Ovary (tissue), 10 donors: Measurements from ENCODE around the gene IFITM10. TPM values are rescaled to one million over a fixed set of nuclear protein-coding genes. Genes with fewer than 3 reads are reported as not detected.

ENCODE experiments used
- DNase-seq, 5 donors: peaks; one replicate each; pipeline ENCODE4 v3.0.0-alpha.2; 2019 to 2020
- H3K27ac ChIP-seq, 2 donors: fragments of 200-600 bp; one replicate each; pipeline versions ENCODE4 v1.5.1 to v1.8.0; 2019 to 2022
- H3K27me3 ChIP-seq: fragments of 200-600 bp; one replicate; pipeline ENCODE4 v1.8.0; 2022
- H3K36me3 ChIP-seq: fragments of 200-600 bp; sonication (generic); one replicate; pipeline ENCODE4 v1.5.1; 2019
- H3K4me1 ChIP-seq: one replicate; pipeline ENCODE4 v1.8.1; 2013; ENCODE audit warnings: mild to moderate bottlenecking, moderate library complexity; ENCODE audit not compliant: insufficient read depth
- H3K4me3 ChIP-seq: fragments of 200-600 bp; sonication (generic); one replicate; pipeline ENCODE4 v1.5.1; 2017
- H3K9me3 ChIP-seq, 2 donors: fragments of 200-600 bp in 1 of 2; sonication (generic) in 1 of 2; one replicate each; pipeline versions ENCODE4 v1.5.1 to v1.8.1; 2013 to 2019; ENCODE audit warnings: mild to moderate bottlenecking in 1 of 2, moderate library complexity in 1 of 2
- EP300 ChIP-seq: sonication (generic); formaldehyde crosslinking; IDR thresholded peaks from one replicate; pipeline ENCODE4 v1.6.1; 2017; ENCODE audit warnings: antibody characterized with exemption
- POLR2A ChIP-seq: fragments of 450-650 bp; IDR thresholded peaks from one replicate; pipeline ENCODE4 v1.6.1; 2017; ENCODE audit warnings: antibody characterized with exemption, mild to moderate bottlenecking, moderate library complexity
- WGBS, 3 donors: extraction: QIAGEN DNeasy Blood & Tissue Kit in 1 of 3; methylation state at CpG; one replicate each; pipeline versions ENCODE4 v1.1.5 to v1.1.7; 2013 to 2017; 5-methylcytosine and 5-hydroxymethylcytosine counted together
- intact Hi-C, 4 donors: fragments of 100-400 bp; cut with DNase I; formaldehyde crosslinking; loops; one replicate each; pipeline versions ENCODE4 v1.11.0 to v1.15.1; 2022 to 2023
- long read RNA-seq, 3 donors: library from polyadenylated mRNA in 2 of 3; unstranded in 2 of 3; transcript quantifications; one replicate each; pipeline ENCODE4 v2.0.0 and lab custom pipeline, GENCODE V29; 2021 to 2026
- polyA plus RNA-seq, 2 donors: library from polyadenylated mRNA; stranded (reverse); fragments of 200-250 nt in 1 of 2; fragments of 350-450 nt in 1 of 2; fragmentation: Illumina TruSeq in 1 of 2; extraction: RNeasy Lipid Tissue Mini Kit (QIAGEN cat#74804) in 1 of 2; gene quantifications; one replicate each; pipeline ENCODE4 v1.2.3, GENCODE V29; 2013 to 2014
- total RNA-seq, 7 donors: library from RNA; depleted of rRNA in 2 of 7; stranded (reverse); fragments of >200 nt in 2 of 7; fragmentation: NEBNext Ultra II Directional in 3 of 7; extraction: Animal tissue kit (Norgen Biotek cat#: 25700) in 3 of 7; gene quantifications; one replicate each; pipeline versions ENCODE4 v1.1.0 to v1.2.4, GENCODE V29; 2016 to 2023
- TF ChIP-seq, protein P1 (sequence below), 3 donors: fragments of 450-650 bp in 2 of 3; fragments of 200-600 bp in 1 of 3; IDR thresholded peaks; one replicate each; pipeline versions ENCODE4 v1.5.1 to v1.8.0; 2016 to 2022; ENCODE audit warnings: antibody characterized with exemption in 3 of 3, mild to moderate bottlenecking in 1 of 3
- donor health status: DM: no; HTN: no; CAD: no; lungs with moderate emphysema.
- donor health status: DM: no; HTN: no; CAD: no.
- donor health status: Bipolar disorder and iron deficiency.
- donor health status: DM: yes; HTN: yes; CAD: no.
- donor health status: DM: no; HTN: no; CAD: no.
- donor health status: DM: yes; HTN: yes; CAD: no.

IFITM10 gene
- total RNA-seq (1 to 10 TPM in 3 of 7 donors, under 1 TPM in 4; 0.56 to 3.6 (median 0.98) TPM), polyA plus RNA-seq (under 1 TPM; 0.15 to 0.22 TPM)
- long read RNA-seq, donor 1: 0 reads
- long read RNA-seq, donor 2: 0 reads
- long read RNA-seq, donor 3, partial matches to known transcripts: 1 of 1 reads
- long read RNA-seq, donor 3, other reads (novel, unspliced or antisense): 0 of 1 reads

DNA sequence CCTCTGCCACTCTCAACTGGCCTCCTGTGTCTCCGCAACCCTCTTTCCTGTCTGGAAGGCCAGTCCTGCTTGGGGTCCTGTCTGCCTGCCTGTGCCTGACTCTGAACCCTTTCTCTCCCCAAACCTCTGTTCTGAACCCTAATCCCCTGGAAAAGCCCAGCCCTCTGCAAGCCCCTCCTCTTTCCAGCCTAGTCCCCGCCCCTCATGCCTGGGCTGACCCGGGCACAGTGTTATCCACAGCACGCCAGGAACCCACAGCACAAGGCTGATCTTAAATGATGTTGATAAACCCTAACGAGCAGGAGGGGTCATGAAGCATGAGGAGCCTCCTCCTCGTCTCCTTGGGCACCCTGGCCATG is at the start of gene IFITM10:
Gene IFITM10, minus strand, starts transcription at position 115 of the 359 bp plus-strand sequence. CDS start 153 bp downstream, outside the sequence.
- Histone ChIP-seq H3K27ac (no peak within 1 kb of the TSS), H3K36me3 (no peaks in the 10 kb centered on the region), H3K4me1 (peaks cover 3% of the 10 kb centered on the region), H3K4me3 (no peak within 1 kb of the TSS), H3K27me3 (no peaks in the 10 kb centered on the region), H3K9me3 (no peaks in the 10 kb centered on the region)
- DNase-seq: no peak
- 22 to 27% (median 24%) methylated on average over 6 of the region's 6 CpGs for WGBS, 3 donors
- TF ChIP-seq, protein P1, sequence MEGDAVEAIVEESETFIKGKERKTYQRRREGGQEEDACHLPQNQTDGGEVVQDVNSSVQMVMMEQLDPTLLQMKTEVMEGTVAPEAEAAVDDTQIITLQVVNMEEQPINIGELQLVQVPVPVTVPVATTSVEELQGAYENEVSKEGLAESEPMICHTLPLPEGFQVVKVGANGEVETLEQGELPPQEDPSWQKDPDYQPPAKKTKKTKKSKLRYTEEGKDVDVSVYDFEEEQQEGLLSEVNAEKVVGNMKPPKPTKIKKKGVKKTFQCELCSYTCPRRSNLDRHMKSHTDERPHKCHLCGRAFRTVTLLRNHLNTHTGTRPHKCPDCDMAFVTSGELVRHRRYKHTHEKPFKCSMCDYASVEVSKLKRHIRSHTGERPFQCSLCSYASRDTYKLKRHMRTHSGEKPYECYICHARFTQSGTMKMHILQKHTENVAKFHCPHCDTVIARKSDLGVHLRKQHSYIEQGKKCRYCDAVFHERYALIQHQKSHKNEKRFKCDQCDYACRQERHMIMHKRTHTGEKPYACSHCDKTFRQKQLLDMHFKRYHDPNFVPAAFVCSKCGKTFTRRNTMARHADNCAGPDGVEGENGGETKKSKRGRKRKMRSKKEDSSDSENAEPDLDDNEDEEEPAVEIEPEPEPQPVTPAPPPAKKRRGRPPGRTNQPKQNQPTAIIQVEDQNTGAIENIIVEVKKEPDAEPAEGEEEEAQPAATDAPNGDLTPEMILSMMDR (IDR thresholded peaks at IDR 0.05): no peak
- no peak for TF ChIP-seq POLR2A
- no peak for TF ChIP-seq EP300
- intact Hi-C loops: no loop called here

GRCh38 chr11:1797391-1798125 is 47.2 kb upstream of the IFITM10 start:
- Histone ChIP-seq H3K4me1 (no peaks in the 10 kb centered on the region), H3K27me3 (no peaks in the 10 kb centered on the region), H3K9me3 (no peaks in the 10 kb centered on the region), H3K4me3 (no peak overlapping the region), H3K27ac (no peak overlapping the region), H3K36me3 (no peaks in the 10 kb centered on the region)
- 84 to 90% (median 84%) methylated on average over 14 of the region's 14 CpGs for WGBS, 3 donors
- intact Hi-C loops: no loop called here
- TF ChIP-seq POLR2A: no peak
- TF ChIP-seq, protein P1 (IDR thresholded peaks at IDR 0.05): no peak
- TF ChIP-seq EP300: no peak
- DNase-seq: no peak

GRCh38 chr11:1796413-1797011 is 46.1 kb upstream of the IFITM10 start:
- intact Hi-C loops: no loop called here
- Histone ChIP-seq H3K4me1 (no peaks in the 10 kb centered on the region), H3K36me3 (no peaks in the 10 kb centered on the region), H3K9me3 (no peaks in the 10 kb centered on the region), H3K27me3 (no peaks in the 10 kb centered on the region), H3K27ac (no peak overlapping the region), H3K4me3 (no peak overlapping the region)
- no peak for DNase-seq
- TF ChIP-seq, protein P1 (IDR thresholded peaks at IDR 0.05): no peak
- TF ChIP-seq EP300 (no peak), POLR2A (no peak)
- WGBS, 3 donors: 63 to 72% (median 66%) methylated on average over 12 of the region's 12 CpGs

- intact Hi-C loops: no loop called here
- Histone ChIP-seq H3K4me1 (no peaks in the 10 kb centered on the region), H3K9me3 (no peaks in the 10 kb centered on the region), H3K36me3 (no peaks in the 10 kb centered on the region), H3K27me3 (no peaks in the 10 kb centered on the region), H3K27ac (no peak overlapping the region), H3K4me3 (no peak overlapping the region)
- no peak for TF ChIP-seq POLR2A
- TF ChIP-seq, protein P1 (IDR thresholded peaks at IDR 0.05): no peak
- no peak for TF ChIP-seq EP300
- DNase-seq: no peak
- 54 to 66% (median 55%) methylated on average over 3 of the region's 3 CpGs for WGBS, 3 donors
Observed at GRCh38 chr11:1793081-1793480, 42.7 kb upstream of the IFITM10 start.
